Measurements from ENCODE around the gene PTBP1. TPM values are rescaled to one million over a fixed set of nuclear protein-coding genes. Genes with fewer than 3 reads are reported as not detected.

PTBP1 gene
- total and polyA plus RNA-seq, 2 of the 13 experiments (the other 11 are each of a cell fraction or from before 2014, with no cell fraction given): 195 to 288 TPM

GRCh38 chr19:782878-783668 is 14.2 kb upstream of the PTBP1 start (continued):
- TF ChIP-seq TEAD3 (CRISPR knock-in tag; optimal IDR thresholded peaks at IDR 0.05; ENCODE audit: borderline replicate concordance): peak; percentile 34
- peak; percentile 63; the same call in 1 of the 2 replicates for TF ChIP-seq GFI1 (CRISPR knock-in tag; IDR thresholded peaks at IDR 0.05; ENCODE audit: borderline replicate concordance)
- TF ChIP-seq ETV5 (CRISPR knock-in tag; IDR thresholded peaks at IDR 0.05; ENCODE audit: borderline replicate concordance): no peak
- no peak for TF ChIP-seq SMAD3 (CRISPR knock-in tag; IDR thresholded peaks at IDR 0.05)
- TF ChIP-seq CEBPB (IDR thresholded peaks at IDR 0.05; ENCODE audit: borderline replicate concordance, low read depth, low read length): peak; percentile 36; the same call in 1 of the 2 replicates
- no peak for TF ChIP-seq RNF219 (CRISPR knock-in tag; IDR thresholded peaks at IDR 0.05)
- TF ChIP-seq ZNF615 (CRISPR knock-in tag; IDR thresholded peaks at IDR 0.05; ENCODE audit: borderline replicate concordance): 0 out of 2 replicates have a peak, but pooled peaks have one; percentile 45
- no peak for TF ChIP-seq ZNF879 (CRISPR knock-in tag; IDR thresholded peaks at IDR 0.05)
- no peak for TF ChIP-seq ZMYM4 (CRISPR knock-in tag; IDR thresholded peaks at IDR 0.05)
- TF ChIP-seq ZBTB44 (CRISPR knock-in tag; IDR thresholded peaks at IDR 0.05): 0 out of 2 replicates have a peak, but pooled peaks have one; percentile 1
- 0 out of 2 replicates have a peak, but pooled peaks have one; percentile 4 for TF ChIP-seq PRDM15 (CRISPR knock-in tag; IDR thresholded peaks at IDR 0.05)
- TF ChIP-seq MED1 (CRISPR knock-in tag; IDR thresholded peaks at IDR 0.05): 0 out of 2 replicates have a peak, but pooled peaks have one; percentile 11
- no peak for TF ChIP-seq NR2F6 (IDR thresholded peaks at IDR 0.05)
- 0 out of 2 replicates have a peak, but pooled peaks have one; percentile 50 for TF ChIP-seq NR2F6 (CRISPR knock-in tag; IDR thresholded peaks at IDR 0.05)
- 0 out of 2 replicates have a peak, but pooled peaks have one; percentile 13 for TF ChIP-seq PRDM10 (CRISPR knock-in tag; IDR thresholded peaks at IDR 0.05; ENCODE audit: low read depth)
- peak; percentile 81 for TF ChIP-seq ATF7 (IDR thresholded peaks at IDR 0.05)
- no peak for TF ChIP-seq ATF7 (CRISPR knock-in tag; IDR thresholded peaks at IDR 0.05)
- 0 out of 2 replicates have a peak, but pooled peaks have one; percentile 29 for TF ChIP-seq ZNF501 (CRISPR knock-in tag; IDR thresholded peaks at IDR 0.05)
